GM12873 (cell line): ENCODE data around the gene RAD51B.

Source experiments
- CTCF ChIP-seq: IDR thresholded peaks from 2 replicates; pipeline ENCODE4 v1.5.1; 2012; ENCODE audit warnings: low read depth, mild to moderate bottlenecking, moderate library complexity, low read length, control low read depth; ENCODE audit not compliant: insufficient read depth; ENCODE audit errors: missing control alignments

RAD51B gene

GRCh38 chr14:68248481-68249255, 429.1 kb downstream of the RAD51B start:
- peak; percentile 51 for TF ChIP-seq CTCF

- TF ChIP-seq CTCF, result no peak
Observed at GRCh38 chr14:68249661-68250451, 430.3 kb downstream of the RAD51B start.

- peak; percentile 32 for TF ChIP-seq CTCF
Observed at GRCh38 chr14:68250927-68251768, 431.6 kb downstream of the RAD51B start.

- no peak for TF ChIP-seq CTCF
Observed at GRCh38 chr14:68251769-68252100, 432.2 kb downstream of the RAD51B start.

GRCh38 chr14:68253160-68253780, 433.7 kb downstream of the RAD51B start:
- TF ChIP-seq CTCF, result no peak

GRCh38 chr14:68253878-68254528, 434.4 kb downstream of the RAD51B start:
- TF ChIP-seq CTCF, result no peak
